Neural cell (in vitro differentiated cells): ENCODE measurements around the gene TBC1D23.

Source experiments
- TF ChIP-seq, protein P1 (sequence below): fragments of 450-650 bp; IDR thresholded peaks from 2 replicates; pipeline ENCODE4 v1.5.1; 2014; ENCODE audit warnings: antibody characterized with exemption, mild to moderate bottlenecking, moderate library complexity; ENCODE audit not compliant: poor library complexity, severe bottlenecking
- TF ChIP-seq, protein P2 (sequence below): IDR thresholded peaks from 2 replicates; pipeline ENCODE4 v1.6.1; 2012; ENCODE audit warnings: borderline replicate concordance

DNA sequence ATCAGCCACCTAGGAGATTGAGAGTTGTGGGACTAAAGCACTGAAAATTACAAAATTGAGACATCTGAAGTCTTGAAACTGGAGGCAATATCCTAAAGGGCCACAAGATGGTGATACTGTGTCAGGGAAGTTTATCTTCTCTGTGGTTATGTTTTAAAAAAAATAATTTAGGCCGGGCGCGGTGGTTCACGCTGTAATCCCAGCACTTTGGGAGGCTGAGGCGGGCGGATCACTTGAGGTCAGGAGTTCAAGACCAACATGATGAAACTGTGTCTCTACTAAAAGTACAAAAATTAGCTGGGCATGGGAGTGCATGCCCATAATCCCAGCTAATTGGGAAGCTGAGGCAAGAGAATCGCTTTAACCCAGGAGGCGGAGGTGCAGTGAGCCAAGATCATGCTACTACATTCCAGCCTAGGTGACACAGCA is 55.9 kb downstream of the TBC1D23 start:
- TF ChIP-seq, protein P1, sequence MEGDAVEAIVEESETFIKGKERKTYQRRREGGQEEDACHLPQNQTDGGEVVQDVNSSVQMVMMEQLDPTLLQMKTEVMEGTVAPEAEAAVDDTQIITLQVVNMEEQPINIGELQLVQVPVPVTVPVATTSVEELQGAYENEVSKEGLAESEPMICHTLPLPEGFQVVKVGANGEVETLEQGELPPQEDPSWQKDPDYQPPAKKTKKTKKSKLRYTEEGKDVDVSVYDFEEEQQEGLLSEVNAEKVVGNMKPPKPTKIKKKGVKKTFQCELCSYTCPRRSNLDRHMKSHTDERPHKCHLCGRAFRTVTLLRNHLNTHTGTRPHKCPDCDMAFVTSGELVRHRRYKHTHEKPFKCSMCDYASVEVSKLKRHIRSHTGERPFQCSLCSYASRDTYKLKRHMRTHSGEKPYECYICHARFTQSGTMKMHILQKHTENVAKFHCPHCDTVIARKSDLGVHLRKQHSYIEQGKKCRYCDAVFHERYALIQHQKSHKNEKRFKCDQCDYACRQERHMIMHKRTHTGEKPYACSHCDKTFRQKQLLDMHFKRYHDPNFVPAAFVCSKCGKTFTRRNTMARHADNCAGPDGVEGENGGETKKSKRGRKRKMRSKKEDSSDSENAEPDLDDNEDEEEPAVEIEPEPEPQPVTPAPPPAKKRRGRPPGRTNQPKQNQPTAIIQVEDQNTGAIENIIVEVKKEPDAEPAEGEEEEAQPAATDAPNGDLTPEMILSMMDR: peak; percentile 74
- TF ChIP-seq, protein P2, sequence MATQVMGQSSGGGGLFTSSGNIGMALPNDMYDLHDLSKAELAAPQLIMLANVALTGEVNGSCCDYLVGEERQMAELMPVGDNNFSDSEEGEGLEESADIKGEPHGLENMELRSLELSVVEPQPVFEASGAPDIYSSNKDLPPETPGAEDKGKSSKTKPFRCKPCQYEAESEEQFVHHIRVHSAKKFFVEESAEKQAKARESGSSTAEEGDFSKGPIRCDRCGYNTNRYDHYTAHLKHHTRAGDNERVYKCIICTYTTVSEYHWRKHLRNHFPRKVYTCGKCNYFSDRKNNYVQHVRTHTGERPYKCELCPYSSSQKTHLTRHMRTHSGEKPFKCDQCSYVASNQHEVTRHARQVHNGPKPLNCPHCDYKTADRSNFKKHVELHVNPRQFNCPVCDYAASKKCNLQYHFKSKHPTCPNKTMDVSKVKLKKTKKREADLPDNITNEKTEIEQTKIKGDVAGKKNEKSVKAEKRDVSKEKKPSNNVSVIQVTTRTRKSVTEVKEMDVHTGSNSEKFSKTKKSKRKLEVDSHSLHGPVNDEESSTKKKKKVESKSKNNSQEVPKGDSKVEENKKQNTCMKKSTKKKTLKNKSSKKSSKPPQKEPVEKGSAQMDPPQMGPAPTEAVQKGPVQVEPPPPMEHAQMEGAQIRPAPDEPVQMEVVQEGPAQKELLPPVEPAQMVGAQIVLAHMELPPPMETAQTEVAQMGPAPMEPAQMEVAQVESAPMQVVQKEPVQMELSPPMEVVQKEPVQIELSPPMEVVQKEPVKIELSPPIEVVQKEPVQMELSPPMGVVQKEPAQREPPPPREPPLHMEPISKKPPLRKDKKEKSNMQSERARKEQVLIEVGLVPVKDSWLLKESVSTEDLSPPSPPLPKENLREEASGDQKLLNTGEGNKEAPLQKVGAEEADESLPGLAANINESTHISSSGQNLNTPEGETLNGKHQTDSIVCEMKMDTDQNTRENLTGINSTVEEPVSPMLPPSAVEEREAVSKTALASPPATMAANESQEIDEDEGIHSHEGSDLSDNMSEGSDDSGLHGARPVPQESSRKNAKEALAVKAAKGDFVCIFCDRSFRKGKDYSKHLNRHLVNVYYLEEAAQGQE: no peak
